ENCODE measurements around the gene TCL1A. TPM values are rescaled to one million over a fixed set of nuclear protein-coding genes. Genes with fewer than 3 reads are reported as not detected.

TCL1A gene
- total and polyA plus RNA-seq, 2 donors (not counting 3 experiments of a cell fraction or from before 2014, with no cell fraction given) = not detected

GRCh38 chr14:95674613-95675012 lies 39.3 kb downstream of the TCL1A start:
- no peaks in the 10 kb centered on the region for H4K20me1 ChIP-seq (replicated peaks; ENCODE audit: control insufficient read depth, extremely low read depth, insufficient read depth, low read length)
- no peak overlapping the region for H2AFZ ChIP-seq (ENCODE audit: low read depth, low read length)
- no peak for FAIRE-seq
- DNase-seq (ENCODE audit: low read depth, low spot score) = no peak
- no peak overlapping the region for H3K27ac ChIP-seq (ENCODE audit: insufficient read depth, low read depth, low read length)
- dilution Hi-C loops (cut with MboI; ENCODE audit: extremely low pct_ligation_motif_present, low sequenced_read_pairs) (no loop called here), intact Hi-C loops (cut with micrococcal nuclease) (no loop called here)
- CTCF ChIA-PET = interaction anchor here (0.7 to 1.1 kb wide), 2 partner anchors 9 to 112 kb away, joined by 3 read pairs; no protein-coding TSS in a partner anchor
- no peaks in the 10 kb centered on the region for H3K79me2 ChIP-seq (ENCODE audit: control insufficient read depth, insufficient read depth, low read length)
- BruUV-seq (replicated peaks) = no TSS peak
- H3K9ac ChIP-seq (replicated peaks; ENCODE audit: extremely low read depth, insufficient read depth, low read length) = no peak overlapping the region
- H3K36me3 ChIP-seq (ENCODE audit: control insufficient read depth in 2 of 2, extremely low read depth in 1 of 2, insufficient read depth in 2 of 2, low read length in 2 of 2) = no peaks in the 10 kb centered on the region
- no peaks in the 10 kb centered on the region for H3K9me1 ChIP-seq (replicated peaks; ENCODE audit: control insufficient read depth, extremely low read depth, insufficient read depth, low read length)
- no peak for TF ChIP-seq MYC (IDR thresholded peaks at IDR 0.05; ENCODE audit: low read depth, low read length)
- no peak for TF ChIP-seq JUN (IDR thresholded peaks at IDR 0.05; ENCODE audit: borderline replicate concordance, insufficient read depth, insufficient read length, low read depth)
- TF ChIP-seq, protein P1, sequence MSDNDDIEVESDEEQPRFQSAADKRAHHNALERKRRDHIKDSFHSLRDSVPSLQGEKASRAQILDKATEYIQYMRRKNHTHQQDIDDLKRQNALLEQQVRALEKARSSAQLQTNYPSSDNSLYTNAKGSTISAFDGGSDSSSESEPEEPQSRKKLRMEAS (IDR thresholded peaks at IDR 0.05; ENCODE audit: insufficient read depth, insufficient read length) = no peak
- TF ChIP-seq, protein P2, sequence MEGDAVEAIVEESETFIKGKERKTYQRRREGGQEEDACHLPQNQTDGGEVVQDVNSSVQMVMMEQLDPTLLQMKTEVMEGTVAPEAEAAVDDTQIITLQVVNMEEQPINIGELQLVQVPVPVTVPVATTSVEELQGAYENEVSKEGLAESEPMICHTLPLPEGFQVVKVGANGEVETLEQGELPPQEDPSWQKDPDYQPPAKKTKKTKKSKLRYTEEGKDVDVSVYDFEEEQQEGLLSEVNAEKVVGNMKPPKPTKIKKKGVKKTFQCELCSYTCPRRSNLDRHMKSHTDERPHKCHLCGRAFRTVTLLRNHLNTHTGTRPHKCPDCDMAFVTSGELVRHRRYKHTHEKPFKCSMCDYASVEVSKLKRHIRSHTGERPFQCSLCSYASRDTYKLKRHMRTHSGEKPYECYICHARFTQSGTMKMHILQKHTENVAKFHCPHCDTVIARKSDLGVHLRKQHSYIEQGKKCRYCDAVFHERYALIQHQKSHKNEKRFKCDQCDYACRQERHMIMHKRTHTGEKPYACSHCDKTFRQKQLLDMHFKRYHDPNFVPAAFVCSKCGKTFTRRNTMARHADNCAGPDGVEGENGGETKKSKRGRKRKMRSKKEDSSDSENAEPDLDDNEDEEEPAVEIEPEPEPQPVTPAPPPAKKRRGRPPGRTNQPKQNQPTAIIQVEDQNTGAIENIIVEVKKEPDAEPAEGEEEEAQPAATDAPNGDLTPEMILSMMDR (IDR thresholded peaks at IDR 0.05; ENCODE audit: extremely low read depth in 1 of 2, insufficient read depth in 1 of 2, low read depth in 1 of 2, low read length in 2 of 2) = no peak
- no peak for TF ChIP-seq GATA2 (IDR thresholded peaks at IDR 0.05; ENCODE audit: insufficient read depth, insufficient read length, low read depth, low read length)
- TF ChIP-seq FOS (IDR thresholded peaks at IDR 0.05; ENCODE audit: borderline replicate concordance, insufficient read depth, low read length) = no peak
- no peak for TF ChIP-seq POLR2A (IDR thresholded peaks at IDR 0.05; ENCODE audit: low read depth, low read length)
- no peak for TF ChIP-seq POLR2AphosphoS5 (IDR thresholded peaks at IDR 0.05; ENCODE audit: insufficient read depth, low read depth, low read length)
- TF ChIP-seq EZH2 (IDR thresholded peaks at IDR 0.05; ENCODE audit: borderline replicate concordance, low read depth, low read length, severe bottlenecking) = no peak
- POLR2A ChIA-PET = no interaction called here
- H3K4me2 ChIP-seq (ENCODE audit: insufficient read depth, low read length) = no peak overlapping the region
- no peak overlapping the region for H3K4me3 ChIP-seq (replicated peaks in 1 of 3; ENCODE audit: insufficient read depth in 1 of 3, low read depth in 1 of 3, low read length in 3 of 3)
- no peaks in the 10 kb centered on the region for H3K4me1 ChIP-seq (ENCODE audit: control insufficient read depth, extremely low read depth, insufficient read depth, low read length)
- no peaks in the 10 kb centered on the region for H3K9me3 ChIP-seq (replicated peaks; ENCODE audit: control insufficient read depth, insufficient read depth, low read length)
- no peaks in the 10 kb centered on the region for H3K27me3 ChIP-seq (ENCODE audit: control insufficient read depth in 2 of 2, insufficient read depth in 2 of 2, low read length in 2 of 2)

Measured in endothelial cell of umbilical vein (primary cell).